Colonic mucosa (tissue), 4 donors: ENCODE data around the gene DDX25. TPM values are rescaled to one million over a fixed set of nuclear protein-coding genes. Genes with fewer than 3 reads are reported as not detected.

Source experiments
- DNase-seq: peaks from one replicate; pipeline ENCODE4 v3.0.0-alpha.2; 2020
- H3K27ac ChIP-seq: fragments of 200-600 bp; one replicate; pipeline ENCODE4 v1.8.0; 2021
- H3K27me3 ChIP-seq: fragments of 200-600 bp; one replicate; pipeline ENCODE4 v1.8.0; 2021
- H3K36me3 ChIP-seq: fragments of 200-600 bp; one replicate; pipeline ENCODE4 v1.8.0; 2021
- H3K4me1 ChIP-seq: fragments of 200-600 bp; one replicate; pipeline ENCODE4 v1.8.0; 2021; ENCODE audit warnings: mild to moderate bottlenecking
- H3K4me3 ChIP-seq: fragments of 200-600 bp; one replicate; pipeline ENCODE4 v1.8.0; 2021
- H3K9ac ChIP-seq, 2 donors: one replicate each; pipeline ENCODE4 v1.7.0; 2013; ENCODE audit warnings: control low read depth in 2 of 2, low read depth in 2 of 2, low read length in 2 of 2
- H3K9me3 ChIP-seq: fragments of 200-600 bp; one replicate; pipeline ENCODE4 v1.8.0; 2021
- intact Hi-C: fragments of 100-400 bp; cut with DNase I; formaldehyde crosslinking; loops from one replicate; pipeline ENCODE4 v1.14.1; 2022
- total RNA-seq, 2 donors: library from RNA; stranded (reverse); fragmentation: NEBNext Ultra II Directional in 1 of 2; extraction: Animal tissue kit (Norgen Biotek cat#: 25700) in 1 of 2; gene quantifications; one replicate each; pipeline ENCODE4 v1.2.1, GENCODE V29; 2021
- TF ChIP-seq, protein P1 (sequence below): fragments of 200-600 bp; IDR thresholded peaks from one replicate; pipeline ENCODE4 v1.8.0; 2022; ENCODE audit warnings: antibody characterized with exemption, mild to moderate bottlenecking
- donor health status: healthy.
- donor health status: DM: no; HTN: no; CAD: no.
- donor health status: DM: no; HTN: no; CAD: no.

Gene DDX25
- total RNA-seq, 2 donors from 2014 or later, result 0.16 TPM; not detected in 1

DNA sequence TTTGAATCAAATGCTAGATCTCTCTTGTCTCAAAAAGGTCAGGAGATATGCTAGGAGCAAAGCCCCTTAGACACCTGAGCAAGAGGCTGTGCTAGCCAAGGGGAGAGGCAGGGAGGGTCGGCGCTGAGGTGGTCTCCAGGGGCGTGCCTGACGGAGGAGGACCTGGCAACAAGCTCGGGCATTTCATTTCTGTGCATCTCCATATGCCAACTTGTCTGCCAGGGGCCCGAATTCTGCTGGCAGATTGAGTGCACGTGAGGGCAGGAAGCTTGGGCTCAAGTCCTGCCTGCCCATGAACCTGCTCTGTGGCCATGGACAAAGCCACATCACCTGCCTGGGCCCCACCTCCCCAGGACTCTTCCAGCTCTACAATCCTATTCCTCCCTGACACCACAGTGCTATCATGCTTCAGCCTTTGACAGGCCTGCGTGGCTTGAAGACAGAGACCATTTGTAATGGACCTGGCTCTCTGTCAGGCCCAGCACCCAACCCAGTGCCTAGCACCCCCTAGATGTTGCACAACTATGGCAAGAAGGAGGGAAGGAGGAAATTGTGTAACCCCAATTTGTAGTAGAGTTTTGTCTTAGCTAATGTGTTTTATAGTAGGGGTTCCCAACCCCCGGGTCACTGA is 25.3 kb downstream of the DDX25 start:
- Histone ChIP-seq H3K27ac (no peak overlapping the region), H3K9ac (no peak overlapping the region), H3K27me3 (no peaks in the 10 kb centered on the region), H3K4me3 (no peak overlapping the region), H3K4me1 (no peaks in the 10 kb centered on the region), H3K36me3 (no peaks in the 10 kb centered on the region), H3K9me3 (no peaks in the 10 kb centered on the region)
- DNase-seq, result no peak
- TF ChIP-seq, protein P1, sequence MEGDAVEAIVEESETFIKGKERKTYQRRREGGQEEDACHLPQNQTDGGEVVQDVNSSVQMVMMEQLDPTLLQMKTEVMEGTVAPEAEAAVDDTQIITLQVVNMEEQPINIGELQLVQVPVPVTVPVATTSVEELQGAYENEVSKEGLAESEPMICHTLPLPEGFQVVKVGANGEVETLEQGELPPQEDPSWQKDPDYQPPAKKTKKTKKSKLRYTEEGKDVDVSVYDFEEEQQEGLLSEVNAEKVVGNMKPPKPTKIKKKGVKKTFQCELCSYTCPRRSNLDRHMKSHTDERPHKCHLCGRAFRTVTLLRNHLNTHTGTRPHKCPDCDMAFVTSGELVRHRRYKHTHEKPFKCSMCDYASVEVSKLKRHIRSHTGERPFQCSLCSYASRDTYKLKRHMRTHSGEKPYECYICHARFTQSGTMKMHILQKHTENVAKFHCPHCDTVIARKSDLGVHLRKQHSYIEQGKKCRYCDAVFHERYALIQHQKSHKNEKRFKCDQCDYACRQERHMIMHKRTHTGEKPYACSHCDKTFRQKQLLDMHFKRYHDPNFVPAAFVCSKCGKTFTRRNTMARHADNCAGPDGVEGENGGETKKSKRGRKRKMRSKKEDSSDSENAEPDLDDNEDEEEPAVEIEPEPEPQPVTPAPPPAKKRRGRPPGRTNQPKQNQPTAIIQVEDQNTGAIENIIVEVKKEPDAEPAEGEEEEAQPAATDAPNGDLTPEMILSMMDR, result no peak
- intact Hi-C loops, result no loop called here

GRCh38 chr11:125930076-125930450 is 25.8 kb downstream of the DDX25 start:
- no peaks in the 10 kb centered on the region for H3K36me3 ChIP-seq
- DNase-seq, result no peak
- no peak overlapping the region for H3K4me3 ChIP-seq
- H3K9me3 ChIP-seq, result no peaks in the 10 kb centered on the region
- TF ChIP-seq, protein P1, result no peak
- H3K27me3 ChIP-seq, result no peaks in the 10 kb centered on the region
- no peaks in the 10 kb centered on the region for H3K4me1 ChIP-seq
- H3K9ac ChIP-seq, result no peak overlapping the region
- intact Hi-C loops, result no loop called here
- no peak overlapping the region for H3K27ac ChIP-seq

- intact Hi-C loops, result no loop called here
- TF ChIP-seq, protein P1, result no peak
- no peaks in the 10 kb centered on the region for H3K4me1 ChIP-seq
- H3K9me3 ChIP-seq, result no peaks in the 10 kb centered on the region
- H3K36me3 ChIP-seq, result no peaks in the 10 kb centered on the region
- DNase-seq, result no peak
- no peaks in the 10 kb centered on the region for H3K27me3 ChIP-seq
- H3K9ac ChIP-seq, result no peak overlapping the region
- no peak overlapping the region for H3K4me3 ChIP-seq
- no peak overlapping the region for H3K27ac ChIP-seq
Observed at GRCh38 chr11:125931116-125931515, 26.8 kb downstream of the DDX25 start.

- intact Hi-C loops, result no loop called here
- DNase-seq, result no peak
- H3K4me1 ChIP-seq, result no peaks in the 10 kb centered on the region
- no peaks in the 10 kb centered on the region for H3K27me3 ChIP-seq
- no peaks in the 10 kb centered on the region for H3K9me3 ChIP-seq
- H3K36me3 ChIP-seq, result no peaks in the 10 kb centered on the region
- no peak overlapping the region for H3K9ac ChIP-seq
- TF ChIP-seq, protein P1, result no peak
- no peak overlapping the region for H3K4me3 ChIP-seq
- H3K27ac ChIP-seq, result no peak overlapping the region
Observed at GRCh38 chr11:125931668-125932067, 27.4 kb downstream of the DDX25 start.

- no peaks in the 10 kb centered on the region for H3K27me3 ChIP-seq
- TF ChIP-seq, protein P1, result no peak
- no peaks in the 10 kb centered on the region for H3K9me3 ChIP-seq
- intact Hi-C loops, result no loop called here
- no peaks in the 10 kb centered on the region for H3K36me3 ChIP-seq
- no peak overlapping the region for H3K4me3 ChIP-seq
- peak; percentile 6 for DNase-seq
- no peak overlapping the region for H3K9ac ChIP-seq
- no peaks in the 10 kb centered on the region for H3K4me1 ChIP-seq
- H3K27ac ChIP-seq, result no peak overlapping the region
Observed at GRCh38 chr11:125932301-125932700, 28.0 kb downstream of the DDX25 start.
